GM18873 (cell line): ENCODE measurements around the gene HMOX1.
A peak's percentile ranks its signal among the peaks of the same experiment; 100 is the strongest.
"Not testable (repeated sequence)": the region's sequence is repeated elsewhere in the genome, so short reads cannot be mapped to it uniquely, and the experiment has no call there.

ENCODE experiments used
- ATAC-seq: cut with Tn5 transposase; IDR thresholded peaks from one replicate; pipeline ENCODE4 v1.9.1; 2021; ENCODE audit warnings: mild to moderate bottlenecking, moderate library complexity, moderate number of reproducible peaks; ENCODE audit not compliant: unreplicated experiment, low FRiP score

The HMOX1 gene

GRCh38 chr22:35349704-35350538 is 31.0 kb upstream of the HMOX1 start:
- no peak for ATAC-seq

- peak; percentile 68 for ATAC-seq
Observed at GRCh38 chr22:35350539-35351503, 30.1 kb upstream of the HMOX1 start.

DNA sequence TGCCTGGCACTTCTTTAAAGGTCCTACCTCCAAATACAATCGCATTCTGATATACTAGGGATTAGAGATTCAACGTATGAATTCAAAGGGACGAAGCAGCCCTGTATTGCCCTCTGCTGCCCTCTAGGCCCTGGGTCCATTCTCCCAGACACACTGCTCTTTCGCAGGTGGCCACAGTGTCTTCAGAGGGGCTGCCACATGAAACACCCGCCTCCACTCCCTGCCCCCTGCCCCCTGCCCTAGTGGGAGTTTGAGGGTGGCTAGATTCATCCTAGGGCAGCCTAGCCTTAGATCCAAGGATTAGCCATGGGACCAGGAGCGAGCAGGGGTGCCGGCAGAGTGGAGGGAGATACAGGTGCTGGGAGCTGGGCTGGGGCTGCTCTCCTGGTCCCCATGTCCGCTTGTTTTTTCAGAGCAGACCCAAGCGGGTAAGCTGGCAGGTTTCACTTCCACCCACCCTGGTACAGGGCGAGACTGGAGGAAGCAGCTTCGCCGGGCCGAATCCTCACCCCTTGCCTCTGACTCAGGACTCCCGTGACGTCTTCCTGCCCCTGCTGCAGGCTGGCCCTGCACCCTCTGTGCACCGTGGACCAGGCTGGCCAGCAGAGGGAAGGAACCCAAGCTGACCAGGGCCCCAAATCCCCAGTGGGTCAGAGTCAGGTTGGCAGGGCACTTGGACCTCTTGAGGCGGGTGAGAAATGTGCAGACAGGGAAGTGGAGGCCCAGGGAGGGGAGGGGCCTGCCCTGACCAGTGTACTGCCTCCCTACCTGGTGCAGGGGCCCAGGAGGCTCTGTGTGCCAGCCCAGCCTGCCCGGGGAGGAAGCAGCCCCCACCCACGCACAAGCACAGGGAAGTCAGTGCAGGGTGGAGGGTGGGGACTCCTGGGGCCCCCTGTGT is 28.4 kb upstream of the HMOX1 start:
- no peak for ATAC-seq

GRCh38 chr22:35353318-35353717 is 27.6 kb upstream of the HMOX1 start:
- no peak for ATAC-seq

GRCh38 chr22:35354068-35354467 is 26.8 kb upstream of the HMOX1 start:
- no peak for ATAC-seq

GRCh38 chr22:35357883-35358621 is 22.8 kb upstream of the HMOX1 start:
- no peak for ATAC-seq

DNA sequence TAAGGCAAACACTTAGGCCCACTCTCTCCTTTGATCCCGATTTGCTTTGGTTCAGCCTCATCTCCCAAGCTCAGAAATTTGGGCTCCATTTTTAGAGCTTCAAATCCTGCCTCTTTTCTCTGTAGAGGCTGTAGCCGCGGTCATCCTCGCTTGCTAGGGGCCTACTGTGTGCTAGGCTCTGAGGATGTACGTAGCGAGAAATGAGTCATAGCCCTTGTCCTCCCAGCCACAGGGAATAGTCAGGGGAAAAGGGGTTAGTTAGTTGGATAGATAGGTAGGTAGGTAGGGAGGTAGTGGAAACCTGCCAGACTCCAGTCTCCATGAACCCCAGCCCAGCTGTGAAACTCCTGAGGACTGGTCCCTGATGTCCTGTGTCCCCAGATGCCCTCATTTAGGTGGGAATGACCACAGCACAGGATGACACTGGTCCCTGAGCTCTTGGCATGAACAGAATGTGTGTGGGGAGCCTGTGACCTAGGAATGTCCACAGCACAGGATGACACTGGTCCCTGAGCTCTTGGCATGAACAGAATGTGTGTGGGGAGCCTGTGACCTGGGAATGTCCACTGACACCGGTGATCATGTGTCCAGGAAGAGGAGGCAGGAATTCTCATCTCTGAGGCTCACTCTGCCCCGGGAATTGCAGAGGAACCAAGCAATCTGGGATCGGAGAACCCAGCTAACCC is 21.4 kb upstream of the HMOX1 start:
- no peak for ATAC-seq

- no peak for ATAC-seq
Observed at GRCh38 chr22:35361001-35361558, 19.8 kb upstream of the HMOX1 start.

GRCh38 chr22:35363566-35364086 is 17.3 kb upstream of the HMOX1 start:
- ATAC-seq, result no peak

- ATAC-seq, result not testable (repeated sequence)
Observed at GRCh38 chr22:35364230-35364629, 16.7 kb upstream of the HMOX1 start.

DNA sequence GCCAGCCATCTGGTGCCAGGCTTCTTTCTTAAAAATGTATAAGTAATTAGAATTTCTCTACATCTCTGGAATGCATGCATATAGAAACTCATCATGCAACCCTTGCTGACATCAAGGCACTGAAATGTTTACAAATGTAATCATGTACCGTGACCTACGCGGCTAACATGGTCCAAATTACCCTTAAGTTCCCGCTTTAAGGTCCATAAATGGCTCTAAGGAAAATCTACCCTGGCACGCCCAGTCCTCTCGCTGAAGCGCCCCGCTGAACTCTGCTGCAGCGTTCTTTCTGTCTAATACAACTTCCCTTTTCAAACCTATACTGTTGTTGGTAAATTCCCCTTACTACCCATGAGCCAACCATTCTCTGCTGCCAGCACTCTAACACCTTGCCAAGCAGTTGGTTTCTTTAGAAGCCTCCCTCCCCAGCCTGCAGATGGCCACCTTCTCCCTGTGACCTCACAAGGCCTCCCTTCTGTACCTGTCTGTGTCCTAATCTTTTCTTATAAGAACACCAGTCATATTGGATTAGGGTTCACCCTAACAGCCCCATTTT is 13.5 kb upstream of the HMOX1 start:
- no peak for ATAC-seq

DNA sequence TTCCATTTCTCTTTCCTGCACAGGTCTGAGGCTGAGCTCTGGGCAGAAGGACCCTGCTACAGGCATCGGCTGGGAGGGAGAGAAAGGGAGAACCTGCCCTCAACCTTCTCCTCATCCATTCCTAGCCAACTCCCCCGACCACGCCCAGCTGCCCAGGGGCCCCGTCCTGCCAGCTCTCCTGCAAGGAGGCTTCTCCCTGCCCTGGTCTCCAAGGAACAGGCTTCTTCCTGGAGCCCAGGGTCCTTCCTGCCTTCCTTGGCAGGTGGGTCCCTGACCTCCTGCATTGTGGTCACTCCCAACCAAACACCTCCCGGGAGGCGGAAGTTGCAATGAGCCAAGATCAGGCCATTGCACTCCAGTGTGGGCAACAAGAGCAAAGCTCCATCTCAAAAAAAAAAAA is 12.5 kb upstream of the HMOX1 start:
- no peak for ATAC-seq

- ATAC-seq, result no peak
Observed at GRCh38 chr22:35369996-35370395, 10.9 kb upstream of the HMOX1 start.

GRCh38 chr22:35373781-35374180 is 7.1 kb upstream of the HMOX1 start:
- no peak for ATAC-seq

- no peak for ATAC-seq
Observed at GRCh38 chr22:35375031-35375430, 5.9 kb upstream of the HMOX1 start.

GRCh38 chr22:35375526-35375925 is 5.4 kb upstream of the HMOX1 start:
- ATAC-seq, result no peak

GRCh38 chr22:35376728-35377472 is 4.0 kb upstream of the HMOX1 start:
- peak; percentile 54 for ATAC-seq

DNA sequence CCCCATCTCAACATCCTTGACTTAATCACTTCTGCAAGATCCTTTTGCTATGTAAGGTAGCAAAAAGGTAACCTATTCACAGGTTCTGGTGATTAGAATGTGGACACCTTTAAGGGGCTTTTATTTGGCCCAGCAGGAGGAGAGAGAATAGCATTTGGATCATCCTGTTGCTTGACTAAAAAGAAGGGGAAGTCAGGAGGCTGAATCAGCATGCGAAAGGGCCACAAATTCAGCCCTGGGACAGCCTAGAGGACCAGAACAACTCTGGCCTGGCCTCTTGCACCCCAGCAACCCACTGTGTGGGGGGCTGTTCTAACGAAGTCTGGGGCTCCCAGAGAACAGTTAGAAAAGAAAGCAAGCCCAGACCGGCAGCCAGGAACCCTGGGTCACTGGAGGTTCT is 3.2 kb upstream of the HMOX1 start:
- no peak for ATAC-seq
